Transverse colon (tissue), 4 donors: ENCODE measurements around the gene NDRG3. TPM values are rescaled to one million over a fixed set of nuclear protein-coding genes. Genes with fewer than 3 reads are reported as not detected.

Experiments
- DNase-seq: peaks from one replicate; pipeline ENCODE4 v3.0.0-alpha.2; 2019
- H3K27ac ChIP-seq, 4 donors: fragments of 200-600 bp; sonication (generic); 2 replicates each; pipeline ENCODE4 v1.5.1; 2016 to 2018; ENCODE audit warnings: inconsistent platforms in 4 of 4
- H3K27me3 ChIP-seq: fragments of 200-600 bp; sonication (generic); 2 replicates; pipeline ENCODE4 v1.5.1; 2017; ENCODE audit warnings: inconsistent platforms
- H3K36me3 ChIP-seq, 4 donors: fragments of 200-600 bp; sonication (generic); 2 replicates each; pipeline ENCODE4 v1.5.1; 2017 to 2019; ENCODE audit warnings: inconsistent platforms in 4 of 4
- H3K4me1 ChIP-seq, 4 donors: fragments of 200-600 bp; sonication (generic); 2 replicates each; pipeline ENCODE4 v1.5.1; 2017 to 2020; ENCODE audit warnings: inconsistent platforms in 4 of 4
- H3K4me3 ChIP-seq, 4 donors: fragments of 200-600 bp; sonication (generic); 1 replicate in 1 of 4; 2 replicates in 3 of 4; pipeline versions ENCODE4 v1.5.1 to v1.6.1; 2017 to 2019; ENCODE audit warnings: inconsistent platforms in 4 of 4
- H3K9me3 ChIP-seq, 2 donors: fragments of 200-600 bp; sonication (generic); 2 replicates each; pipeline ENCODE4 v1.5.1; 2017 to 2019; ENCODE audit warnings: inconsistent platforms in 2 of 2
- EP300 ChIP-seq: sonication (generic); formaldehyde crosslinking; IDR thresholded peaks from one replicate; pipeline ENCODE4 v1.6.1; 2017; ENCODE audit warnings: antibody characterized with exemption, low read depth
- POLR2A ChIP-seq: fragments of 450-650 bp; IDR thresholded peaks from one replicate; pipeline ENCODE4 v1.6.1; 2016; ENCODE audit warnings: antibody characterized with exemption, mild to moderate bottlenecking, moderate library complexity
- POLR2AphosphoS5 ChIP-seq, 3 donors: sonication (generic); formaldehyde crosslinking; IDR thresholded peaks; one replicate each; pipeline ENCODE4 v1.6.1; 2016; ENCODE audit warnings: antibody characterized with exemption in 3 of 3
- WGBS, 2 donors: methylation state at CpG; one replicate each; pipeline ENCODE4 v1.1.5; 2018; ENCODE audit warnings: low coverage in 1 of 2; 5-methylcytosine and 5-hydroxymethylcytosine counted together
- in situ Hi-C, 4 donors: fragments of 200-750 bp; cut with MboI; loops; one replicate each; pipeline versions ENCODE4 v1.15.0 to v1.15.1; 2017; ENCODE audit warnings: low sequenced_read_pairs in 3 of 4, low pct_ligation_motif_present in 1 of 4, low pct_unique_long_range_greater_than_20kb in 1 of 4
- intact Hi-C: fragments of 100-400 bp; cut with DNase I; formaldehyde crosslinking; loops from one replicate; pipeline ENCODE4 v1.15.1; 2023; ENCODE audit warnings: low total_unique reads
- total RNA-seq, 4 donors: library from RNA; depleted of rRNA; stranded (reverse); fragments of >200 nt; gene quantifications; one replicate each; pipeline ENCODE4 v1.1.0, GENCODE V29; 2016
- TF ChIP-seq, protein P1 (sequence below), 5 experiments: fragments of 200-600 bp in 3 of 5; fragments of 450-650 bp in 2 of 5; sonication (generic) in 3 of 5; IDR thresholded peaks; 1 replicate in 2 of 5; 2 replicates in 3 of 5; pipeline ENCODE4 v1.5.1; 2016 to 2017; ENCODE audit warnings: antibody characterized with exemption in 5 of 5, inconsistent platforms in 3 of 5, mild to moderate bottlenecking in 2 of 5, moderate library complexity in 1 of 5

NDRG3 gene
- total RNA-seq, 4 donors from 2014 or later = 1.9 to 54.7 (median 33.1) TPM

DNA sequence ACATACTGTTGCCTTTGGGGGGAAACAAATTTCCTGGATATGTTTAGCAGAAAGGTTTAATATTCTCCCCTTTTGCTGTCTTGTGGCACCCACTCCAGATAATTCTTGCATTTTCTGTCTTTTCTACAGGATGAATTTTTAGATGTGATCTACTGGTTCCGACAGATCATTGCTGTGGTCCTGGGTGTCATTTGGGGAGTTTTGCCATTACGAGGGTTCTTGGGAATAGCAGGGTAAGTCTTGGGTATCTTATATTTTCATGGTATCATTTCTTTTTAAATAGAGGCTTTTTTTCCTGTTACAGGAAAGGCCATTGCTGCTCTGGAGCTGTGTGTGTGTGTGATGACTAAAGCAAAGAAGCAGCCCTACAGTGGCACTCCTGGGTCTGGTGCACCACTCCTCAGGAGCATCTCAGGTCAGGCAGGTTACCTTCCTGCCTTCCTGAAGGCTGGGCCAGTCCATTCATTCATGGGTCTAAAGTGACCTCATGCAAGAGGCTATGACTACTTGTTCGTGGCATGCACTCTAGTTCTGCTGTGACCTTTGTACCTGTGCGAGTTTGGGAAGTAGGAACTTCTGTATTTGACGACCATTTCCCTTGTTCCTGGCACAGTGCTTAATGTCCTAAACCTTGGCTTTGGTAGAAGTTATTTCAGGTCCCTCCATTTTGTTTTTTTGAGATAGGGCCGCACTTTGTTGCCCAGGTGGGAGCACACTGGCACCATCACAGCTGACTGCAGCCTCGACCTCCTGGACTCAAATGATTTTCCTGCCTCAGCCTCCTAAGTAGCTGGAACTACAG lies 138.1 kb downstream of the NDRG3 start:
- peak; percentile 61 for DNase-seq
- H3K27ac ChIP-seq = peak overlapping the region; percentile 90 to 98 (median 93)
- TF ChIP-seq, protein P1, sequence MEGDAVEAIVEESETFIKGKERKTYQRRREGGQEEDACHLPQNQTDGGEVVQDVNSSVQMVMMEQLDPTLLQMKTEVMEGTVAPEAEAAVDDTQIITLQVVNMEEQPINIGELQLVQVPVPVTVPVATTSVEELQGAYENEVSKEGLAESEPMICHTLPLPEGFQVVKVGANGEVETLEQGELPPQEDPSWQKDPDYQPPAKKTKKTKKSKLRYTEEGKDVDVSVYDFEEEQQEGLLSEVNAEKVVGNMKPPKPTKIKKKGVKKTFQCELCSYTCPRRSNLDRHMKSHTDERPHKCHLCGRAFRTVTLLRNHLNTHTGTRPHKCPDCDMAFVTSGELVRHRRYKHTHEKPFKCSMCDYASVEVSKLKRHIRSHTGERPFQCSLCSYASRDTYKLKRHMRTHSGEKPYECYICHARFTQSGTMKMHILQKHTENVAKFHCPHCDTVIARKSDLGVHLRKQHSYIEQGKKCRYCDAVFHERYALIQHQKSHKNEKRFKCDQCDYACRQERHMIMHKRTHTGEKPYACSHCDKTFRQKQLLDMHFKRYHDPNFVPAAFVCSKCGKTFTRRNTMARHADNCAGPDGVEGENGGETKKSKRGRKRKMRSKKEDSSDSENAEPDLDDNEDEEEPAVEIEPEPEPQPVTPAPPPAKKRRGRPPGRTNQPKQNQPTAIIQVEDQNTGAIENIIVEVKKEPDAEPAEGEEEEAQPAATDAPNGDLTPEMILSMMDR (IDR thresholded peaks at IDR 0.05) = no peak
- TF ChIP-seq EP300 (no peak), POLR2AphosphoS5 (IDR thresholded peaks at IDR 0.05) (peak in 2 of 3 donors; percentile 42 to 83), POLR2A (peak; percentile 39)
- intact Hi-C loops (loop anchor here (10.0 kb wide), 1 partner anchor 147 kb away; no protein-coding TSS in a partner anchor), in situ Hi-C loops (loop anchor here in 3 of 4 donors (10.0 to 25.0 kb wide), 2 partner anchors 53 to 280 kb away; partner anchors contain the start of gene TLDC2 (in 1 of the 3))
- peaks cover 0 to 36% (median 15%) of the 10 kb centered on the region in 4 donors for H3K36me3 ChIP-seq
- no peak overlapping the region for H3K4me3 ChIP-seq
- 67 to 81% methylated on average over 5 to 7 of the region's 7 CpGs for WGBS, 2 donors
- no peaks in the 10 kb centered on the region for H3K9me3 ChIP-seq
- no peaks in the 10 kb centered on the region for H3K27me3 ChIP-seq
- H3K4me1 ChIP-seq = peaks cover 8 to 26% (median 20%) of the 10 kb centered on the region in 4 donors

DNA sequence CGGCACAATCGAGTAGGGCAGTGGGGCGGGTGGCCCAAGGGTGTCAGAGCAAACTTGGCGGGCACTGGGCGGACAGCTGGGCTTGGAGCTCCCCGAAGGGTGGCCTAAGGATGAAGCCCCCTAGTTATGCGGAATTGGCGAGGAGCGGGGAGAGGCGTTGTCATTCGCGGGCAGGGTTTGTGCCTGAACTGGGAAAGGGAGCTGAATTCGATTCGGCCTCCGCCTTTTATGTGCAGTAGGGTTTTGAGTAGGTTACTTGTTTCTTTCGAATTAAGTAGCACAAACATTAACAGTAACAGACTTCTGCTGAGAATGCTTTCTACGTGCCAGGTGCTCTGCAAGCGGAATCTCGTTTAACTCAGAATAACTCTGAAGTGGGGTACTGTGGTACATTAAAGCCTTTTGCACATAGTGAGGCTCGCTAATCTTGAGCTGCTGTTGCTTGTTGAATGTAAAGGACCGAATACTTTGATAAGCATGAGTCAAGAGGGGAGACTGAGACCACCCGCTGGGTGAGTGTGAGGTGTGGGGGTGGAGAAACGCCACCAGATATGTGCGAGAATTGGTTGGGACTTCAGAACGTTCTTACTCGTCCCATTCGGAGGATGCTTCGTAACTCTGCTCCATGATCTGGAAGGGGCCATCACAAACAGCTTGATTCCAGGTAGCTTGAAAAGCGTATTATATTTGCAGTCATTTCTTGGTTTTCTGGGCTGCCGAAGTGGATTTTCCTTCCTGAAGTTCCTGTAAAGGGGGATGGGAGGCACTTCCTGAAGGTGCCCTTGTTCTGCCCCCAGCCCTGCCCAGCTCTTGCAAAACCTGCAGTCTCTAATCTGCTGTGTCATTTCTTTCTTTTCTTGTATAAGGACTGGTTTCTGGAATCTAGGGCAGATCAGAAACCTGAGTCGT lies 139.5 kb downstream of the NDRG3 start:
- in situ Hi-C loops (loop anchor here in 3 of 4 donors (10.0 to 25.0 kb wide), 2 partner anchors 52 to 281 kb away; partner anchors contain the start of gene TLDC2 (in 1 of the 3)), intact Hi-C loops (loop anchor here (10.0 kb wide), 1 partner anchor 148 kb away; no protein-coding TSS in a partner anchor)
- H3K36me3 ChIP-seq = peaks cover 0 to 24% (median 10%) of the 10 kb centered on the region in 4 donors
- H3K27me3 ChIP-seq = no peaks in the 10 kb centered on the region
- peak overlapping the region; percentile 90 to 98 (median 93) for H3K27ac ChIP-seq
- TF ChIP-seq POLR2A (no peak), EP300 (no peak), POLR2AphosphoS5 (IDR thresholded peaks at IDR 0.05) (no peak)
- TF ChIP-seq, protein P1 (IDR thresholded peaks at IDR 0.05) = no peak
- H3K9me3 ChIP-seq = no peaks in the 10 kb centered on the region
- H3K4me1 ChIP-seq = peaks cover 8 to 26% (median 20%) of the 10 kb centered on the region in 4 donors
- H3K4me3 ChIP-seq = peak overlapping the region; percentile 44 to 97 (median 90)
- WGBS, 2 donors = 0 to 1% methylated on average over 15 to 30 of the region's 31 CpGs
- DNase-seq = peak; percentile 44

DNA sequence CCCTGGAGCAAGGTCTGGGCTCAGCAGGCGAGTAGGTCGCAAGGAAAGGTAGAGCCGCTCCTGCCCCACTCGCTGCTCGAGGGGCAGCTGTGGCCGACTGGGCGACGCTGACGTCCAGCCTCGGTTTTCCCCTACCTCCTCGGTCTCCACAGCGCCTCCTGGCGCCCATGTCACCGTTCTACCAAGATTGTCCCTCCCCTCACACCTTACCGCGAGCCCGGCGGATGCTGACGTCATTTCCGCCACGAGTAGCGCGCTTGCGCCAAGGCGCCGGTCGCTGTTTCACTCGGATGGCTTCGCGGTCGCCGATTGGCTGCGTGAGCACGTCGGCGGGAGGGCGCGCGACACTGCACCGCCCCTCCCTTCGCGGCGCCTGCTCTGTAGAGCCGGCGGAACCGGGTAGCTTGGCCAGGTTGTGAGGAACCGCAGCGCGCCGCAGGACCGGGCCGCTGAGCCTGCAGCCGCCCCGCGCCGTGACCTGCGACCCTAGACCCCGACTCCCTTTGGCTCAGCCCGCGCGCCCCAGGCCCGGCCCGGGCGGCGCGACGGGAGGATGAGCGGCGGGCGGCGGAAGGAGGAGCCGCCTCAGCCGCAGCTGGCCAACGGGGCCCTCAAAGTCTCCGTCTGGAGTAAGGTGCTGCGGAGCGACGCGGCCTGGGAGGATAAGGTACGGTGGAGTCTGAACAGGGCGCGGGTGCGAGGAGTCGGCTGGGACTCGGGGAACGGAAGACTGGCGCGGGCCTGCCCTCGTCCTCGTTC lies 140.3 kb downstream of the NDRG3 start, which contains the start of gene RAB5IF:
Gene RAB5IF (plus strand): TSS at position 381 of the 759 bp plus-strand sequence. CDS start 173 bp downstream, at position 554.
- Histone ChIP-seq H3K36me3 (peaks cover 0 to 17% (median 7%) of the 10 kb centered on the region in 4 donors), H3K4me3 (peak within 1 kb of the TSS; percentile 44 to 97 (median 90)), H3K27me3 (no peaks in the 10 kb centered on the region), H3K9me3 (no peaks in the 10 kb centered on the region), H3K27ac (peak within 1 kb of the TSS; percentile 90 to 98 (median 93)), H3K4me1 (peaks cover 8 to 26% (median 20%) of the 10 kb centered on the region in 4 donors)
- intact Hi-C loops = loop anchor here (10.0 kb wide), 1 partner anchor 149 kb away; no protein-coding TSS in a partner anchor
- in situ Hi-C loops = loop anchor here in 3 of 4 donors (10.0 to 25.0 kb wide), 2 partner anchors 51 to 282 kb away; partner anchors contain the start of gene TLDC2 (in 1 of the 3)
- peak; percentile 89 to 95 (median 93) for TF ChIP-seq POLR2AphosphoS5 (IDR thresholded peaks at IDR 0.05)
- TF ChIP-seq, protein P1 (IDR thresholded peaks at IDR 0.05) = peak; percentile 83 to 99 (median 89)
- no peak for TF ChIP-seq EP300
- peak; percentile 88 for TF ChIP-seq POLR2A
- DNase-seq = peak; percentile 99
- WGBS, 2 donors = 0% methylated on average over 56 of the region's 90 CpGs; no CpG with 5 or more reads in 1 of the 2 donors
